SKM-1 (cell line): ENCODE measurements around the gene UNC5B.

Experiments
- DNase-seq: peaks from one replicate; lab custom pipeline; 2025; ENCODE audit not compliant: unreplicated experiment; lab: John Stamatoyannopoulos, UW

Gene UNC5B

GRCh38 chr10:71239131-71239915, 27.0 kb downstream of the UNC5B start:
- DNase-seq, result no peak

GRCh38 chr10:71239946-71240795, 27.8 kb downstream of the UNC5B start:
- DNase-seq, result no peak

GRCh38 chr10:71241114-71241829, 28.9 kb downstream of the UNC5B start:
- DNase-seq, result no peak

GRCh38 chr10:71241830-71242621, 29.7 kb downstream of the UNC5B start:
- DNase-seq, result no peak

- DNase-seq, result no peak
Measured at GRCh38 chr10:71242622-71243009, 30.2 kb downstream of the UNC5B start.

GRCh38 chr10:71243756-71244395, 31.5 kb downstream of the UNC5B start:
- DNase-seq, result peak; percentile 4

GRCh38 chr10:71244431-71245419, 32.4 kb downstream of the UNC5B start:
- DNase-seq, result no peak

- no peak for DNase-seq
Measured at GRCh38 chr10:71245420-71246325, 33.3 kb downstream of the UNC5B start.

- DNase-seq, result no peak
Measured at GRCh38 chr10:71246591-71247413, 34.4 kb downstream of the UNC5B start.

GRCh38 chr10:71247414-71247705, 35.0 kb downstream of the UNC5B start:
- DNase-seq, result no peak

- no peak for DNase-seq
Measured at GRCh38 chr10:71247804-71248203, 35.4 kb downstream of the UNC5B start.

- DNase-seq, result no peak
Measured at GRCh38 chr10:71248210-71248609, 35.8 kb downstream of the UNC5B start.

GRCh38 chr10:71249996-71250395, 37.6 kb downstream of the UNC5B start:
- no peak for DNase-seq

- no peak for DNase-seq
Measured at GRCh38 chr10:71250405-71250804, 38.0 kb downstream of the UNC5B start.

- no peak for DNase-seq
Measured at GRCh38 chr10:71250842-71251241, 38.5 kb downstream of the UNC5B start.

GRCh38 chr10:71251319-71251718, 38.9 kb downstream of the UNC5B start:
- DNase-seq, result no peak

- no peak for DNase-seq
Measured at GRCh38 chr10:71252220-71252619, 39.9 kb downstream of the UNC5B start.
